D721Med (cell line): Measurements from ENCODE around the gene S100A9.

Experiments
- DNase-seq: peaks from one replicate; pipeline ENCODE4 v3.0.0; 2011; ENCODE audit warnings: low spot score; ENCODE audit not compliant: insufficient read length
- FAIRE-seq: peaks from 2 replicates; lab custom pipeline; 2011; peaks lifted over from hg19 to GRCh38; lab: Jason Lieb, UNC
- CTCF ChIP-seq: IDR thresholded peaks from 2 replicates; pipeline ENCODE4 v1.5.1; 2012; ENCODE audit warnings: mild to moderate bottlenecking, control low read depth; ENCODE audit not compliant: insufficient read depth; ENCODE audit errors: missing control alignments

The S100A9 gene

DNA sequence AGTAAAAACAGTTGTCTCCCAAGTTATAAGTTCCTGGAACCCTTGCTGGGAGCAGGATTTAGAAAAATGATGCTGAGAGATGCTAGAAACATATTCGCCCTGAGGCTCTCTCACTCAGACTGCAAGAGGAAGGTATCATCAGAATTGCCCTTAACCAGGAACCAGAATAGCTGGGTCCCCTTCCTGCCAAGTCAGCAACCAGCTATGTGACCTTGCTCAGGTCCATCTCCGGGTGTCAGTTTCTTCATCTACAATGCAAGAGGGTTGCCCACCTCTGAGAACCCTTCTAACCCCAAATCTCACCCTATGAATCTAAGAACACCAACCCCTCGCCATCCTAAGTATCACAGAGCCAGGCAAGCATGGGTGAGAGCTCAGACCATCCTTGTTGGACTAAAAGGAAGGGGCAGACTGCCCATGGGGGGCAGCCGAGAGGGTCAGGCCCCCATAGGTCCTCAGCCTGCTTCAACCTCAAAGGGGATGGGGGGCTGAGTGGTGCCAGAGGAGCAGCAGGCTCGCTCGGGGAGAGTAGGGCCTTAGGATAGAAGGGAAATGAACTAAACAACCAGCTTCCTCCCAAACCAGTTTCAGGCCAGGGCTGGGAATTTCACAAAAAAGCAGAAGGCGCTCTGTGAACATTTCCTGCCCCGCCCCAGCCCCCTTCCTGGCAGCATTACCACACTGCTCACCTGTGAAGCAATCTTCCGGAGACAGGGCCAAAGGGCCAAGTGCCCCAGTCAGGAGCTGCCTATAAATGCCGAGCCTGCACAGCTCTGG lies 390 bp upstream of the S100A9 start:
- no peak for TF ChIP-seq CTCF
- FAIRE-seq (no peak), DNase-seq (no peak)

DNA sequence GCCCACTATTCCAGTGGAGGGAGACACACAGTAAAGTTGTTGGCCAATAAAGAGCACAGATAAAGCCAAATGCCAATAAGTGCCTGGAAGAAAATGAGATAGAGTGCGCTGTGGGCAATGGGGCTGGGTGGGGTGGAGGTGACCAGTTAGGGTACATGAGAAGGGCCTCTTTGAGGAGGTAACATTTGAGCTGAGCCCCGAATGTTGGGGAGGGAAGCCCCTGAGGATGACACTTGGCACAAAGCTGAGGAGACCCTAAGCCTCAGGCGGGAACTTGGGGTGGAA lies 979 bp downstream of the S100A9 start:
- FAIRE-seq (no peak), DNase-seq (no peak)
- TF ChIP-seq CTCF, result no peak

DNA sequence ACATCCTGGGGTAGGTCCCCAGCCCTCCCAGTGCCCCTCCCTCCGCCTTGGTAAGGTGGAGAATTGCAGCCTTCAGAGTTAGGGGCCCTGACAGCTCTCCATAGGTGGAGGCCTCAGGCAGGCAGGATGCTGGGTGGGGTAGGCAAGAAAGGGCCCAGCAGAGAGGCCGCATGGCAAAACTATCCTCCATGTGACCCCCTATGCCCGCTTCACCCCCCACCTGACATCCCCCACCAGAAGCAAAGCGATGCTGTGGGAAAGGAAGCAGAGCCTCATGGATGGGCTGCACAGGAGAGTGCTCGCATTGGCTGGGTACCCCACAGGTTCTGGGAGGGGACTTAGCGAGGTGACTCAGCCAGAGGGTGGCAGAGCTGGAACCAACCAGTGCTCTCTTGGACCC lies 1.6 kb downstream of the S100A9 start:
- FAIRE-seq (no peak), DNase-seq (no peak)
- no peak for TF ChIP-seq CTCF

DNA sequence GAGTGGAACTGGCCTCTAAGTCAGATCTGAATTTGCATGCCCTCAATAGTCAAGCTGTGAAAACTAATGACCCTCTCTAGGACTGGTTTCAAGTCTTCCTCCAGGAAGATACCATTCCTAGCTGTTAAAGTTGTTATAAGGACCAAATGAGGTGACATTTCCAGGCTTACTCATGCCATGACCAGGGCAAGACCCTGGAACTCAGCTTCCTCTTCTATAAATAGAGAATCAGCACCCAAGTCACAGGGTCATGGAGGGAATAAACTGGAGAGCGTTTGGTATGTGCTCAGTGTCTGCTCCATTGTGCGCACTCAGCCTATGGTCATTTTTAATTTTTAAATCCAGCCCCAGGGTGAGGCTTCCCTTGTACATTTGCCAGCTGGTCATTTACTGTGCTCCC lies 2.5 kb downstream of the S100A9 start:
- no peak for FAIRE-seq
- no peak for TF ChIP-seq CTCF
- no peak for DNase-seq

DNA sequence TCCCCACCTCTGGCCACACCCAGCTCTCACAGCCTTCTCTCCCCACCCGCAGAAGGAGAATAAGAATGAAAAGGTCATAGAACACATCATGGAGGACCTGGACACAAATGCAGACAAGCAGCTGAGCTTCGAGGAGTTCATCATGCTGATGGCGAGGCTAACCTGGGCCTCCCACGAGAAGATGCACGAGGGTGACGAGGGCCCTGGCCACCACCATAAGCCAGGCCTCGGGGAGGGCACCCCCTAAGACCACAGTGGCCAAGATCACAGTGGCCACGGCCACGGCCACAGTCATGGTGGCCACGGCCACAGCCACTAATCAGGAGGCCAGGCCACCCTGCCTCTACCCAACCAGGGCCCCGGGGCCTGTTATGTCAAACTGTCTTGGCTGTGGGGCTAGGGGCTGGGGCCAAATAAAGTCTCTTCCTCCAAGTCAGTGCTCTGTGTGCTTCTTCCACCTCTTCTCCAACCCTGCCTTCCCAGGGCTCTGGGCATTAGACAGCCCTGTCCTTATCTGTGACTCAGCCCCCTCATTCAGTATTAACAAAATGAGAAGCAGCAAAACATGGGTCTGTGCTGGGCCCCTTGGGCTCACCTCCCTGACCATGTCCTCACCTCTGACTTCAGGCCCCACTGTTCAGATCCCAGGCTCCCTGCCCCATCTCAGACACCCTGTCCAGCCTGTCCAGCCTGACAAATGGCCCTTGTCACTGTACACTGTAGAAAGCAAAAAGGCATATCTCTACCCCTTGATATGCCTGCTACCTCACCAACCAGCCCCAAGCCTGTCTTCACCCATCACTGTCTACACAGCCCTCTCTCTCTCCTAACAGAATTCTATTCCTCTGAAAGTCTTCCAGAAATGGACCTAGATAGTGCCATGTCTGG lies 3.2 kb downstream of the S100A9 start:
- no peak for TF ChIP-seq CTCF
- FAIRE-seq (no peak), DNase-seq (no peak)

GRCh38 chr1:153361480-153362109 lies 3.9 kb downstream of the S100A9 start:
- no peak for FAIRE-seq
- DNase-seq, result no peak
- TF ChIP-seq CTCF, result no peak
